Osteocyte (in vitro differentiated cells): ENCODE measurements around the gene CASP3. TPM values are rescaled to one million over a fixed set of nuclear protein-coding genes. Genes with fewer than 3 reads are reported as not detected.

ENCODE experiments used
- DNase-seq: peaks from one replicate; pipeline ENCODE4 v3.0.0; 2021; ENCODE audit warnings: mixed read lengths; ENCODE audit not compliant: unreplicated experiment; ENCODE audit errors: extremely low spot score
- H3K27ac Mint-ChIP-seq: one replicate; pipeline ENCODE4 v1.8.0; 2021; ENCODE audit warnings: mild to moderate bottlenecking, mixed read lengths; ENCODE audit not compliant: unreplicated experiment
- H3K27me3 Mint-ChIP-seq: one replicate; pipeline ENCODE4 v1.8.0; 2021; ENCODE audit warnings: mixed read lengths; ENCODE audit not compliant: unreplicated experiment
- H3K36me3 Mint-ChIP-seq: one replicate; pipeline ENCODE4 v1.8.0; 2021; ENCODE audit warnings: mixed read lengths; ENCODE audit not compliant: unreplicated experiment
- H3K4me1 Mint-ChIP-seq: one replicate; pipeline ENCODE4 v1.8.0; 2021; ENCODE audit warnings: mixed read lengths; ENCODE audit not compliant: unreplicated experiment
- H3K4me3 Mint-ChIP-seq: one replicate; pipeline ENCODE4 v1.8.0; 2021; ENCODE audit warnings: mild to moderate bottlenecking, moderate library complexity, mixed read lengths; ENCODE audit not compliant: unreplicated experiment
- H3K9me3 Mint-ChIP-seq: one replicate; pipeline ENCODE4 v1.8.0; 2021; ENCODE audit warnings: mixed read lengths; ENCODE audit not compliant: unreplicated experiment
- CTCF ChIP-seq: fragments of 200-600 bp; sonication (generic); IDR thresholded peaks from 2 replicates; pipeline ENCODE4 v1.5.0; 2021; ENCODE audit warnings: antibody characterized with exemption, mild to moderate bottlenecking, moderate library complexity
- total RNA-seq: library from RNA; stranded (reverse); gene quantifications from 2 replicates; pipeline ENCODE4 v1.2.1, GENCODE V29; 2021

Gene CASP3
- total RNA-seq, 1 donor from 2014 or later, result 28.2 TPM

- no peaks in the 10 kb centered on the region for H3K4me1 Mint-ChIP-seq
- H3K27me3 Mint-ChIP-seq, result no peaks in the 10 kb centered on the region
- no peak overlapping the region for H3K27ac Mint-ChIP-seq
- peaks cover 26% of the 10 kb centered on the region for H3K36me3 Mint-ChIP-seq
- no peak for TF ChIP-seq CTCF
- DNase-seq, result no peak
- no peaks in the 10 kb centered on the region for H3K9me3 Mint-ChIP-seq
- H3K4me3 Mint-ChIP-seq, result no peak overlapping the region
These were observed 23.5 kb upstream of the CASP3 start for GRCh38 chr4:184672741-184673140.

- H3K36me3 Mint-ChIP-seq, result peaks cover 27% of the 10 kb centered on the region
- TF ChIP-seq CTCF, result no peak
- no peaks in the 10 kb centered on the region for H3K4me1 Mint-ChIP-seq
- no peak overlapping the region for H3K4me3 Mint-ChIP-seq
- no peaks in the 10 kb centered on the region for H3K27me3 Mint-ChIP-seq
- no peak overlapping the region for H3K27ac Mint-ChIP-seq
- H3K9me3 Mint-ChIP-seq, result no peaks in the 10 kb centered on the region
- no peak for DNase-seq
These were observed 21.9 kb upstream of the CASP3 start for GRCh38 chr4:184671101-184671500.

- no peak for TF ChIP-seq CTCF
- no peaks in the 10 kb centered on the region for H3K9me3 Mint-ChIP-seq
- no peak for DNase-seq
- peaks cover 33% of the 10 kb centered on the region for H3K36me3 Mint-ChIP-seq
- no peaks in the 10 kb centered on the region for H3K27me3 Mint-ChIP-seq
- H3K4me1 Mint-ChIP-seq, result no peaks in the 10 kb centered on the region
- H3K4me3 Mint-ChIP-seq, result no peak overlapping the region
- H3K27ac Mint-ChIP-seq, result no peak overlapping the region
These were observed 20.0 kb upstream of the CASP3 start for GRCh38 chr4:184669251-184669650.

- no peaks in the 10 kb centered on the region for H3K27me3 Mint-ChIP-seq
- no peak overlapping the region for H3K27ac Mint-ChIP-seq
- TF ChIP-seq CTCF, result no peak
- DNase-seq, result no peak
- H3K4me1 Mint-ChIP-seq, result no peaks in the 10 kb centered on the region
- H3K4me3 Mint-ChIP-seq, result no peak overlapping the region
- no peaks in the 10 kb centered on the region for H3K9me3 Mint-ChIP-seq
- peaks cover 29% of the 10 kb centered on the region for H3K36me3 Mint-ChIP-seq
These were observed 19.4 kb upstream of the CASP3 start for GRCh38 chr4:184668511-184669114.

- DNase-seq, result no peak
- TF ChIP-seq CTCF, result no peak
- no peaks in the 10 kb centered on the region for H3K9me3 Mint-ChIP-seq
- no peak overlapping the region for H3K27ac Mint-ChIP-seq
- no peak overlapping the region for H3K4me3 Mint-ChIP-seq
- H3K4me1 Mint-ChIP-seq, result no peaks in the 10 kb centered on the region
- H3K36me3 Mint-ChIP-seq, result peaks cover 29% of the 10 kb centered on the region
- no peaks in the 10 kb centered on the region for H3K27me3 Mint-ChIP-seq
These were observed 18.8 kb upstream of the CASP3 start for GRCh38 chr4:184668096-184668495.
